DND-41 (cell line): Measurements from ENCODE around the gene UFD1.

ENCODE experiments used
- CTCF ChIP-seq: IDR thresholded peaks from 2 replicates; pipeline ENCODE4 v1.5.1; 2012; ENCODE audit warnings: borderline replicate concordance, low read length, moderate library complexity, mild to moderate bottlenecking; ENCODE audit not compliant: poor library complexity, severe bottlenecking; ENCODE audit errors: extremely low read depth
- EZH2 ChIP-seq: IDR thresholded peaks from 3 replicates; pipeline ENCODE4 v1.6.1; 2012; ENCODE audit warnings: borderline replicate concordance, low read depth, mild to moderate bottlenecking, moderate library complexity, low read length, inconsistent platforms; ENCODE audit not compliant: severe bottlenecking

- TF ChIP-seq CTCF (no peak), EZH2 (no peak)
Measured at GRCh38 chr22:19411690-19412045, 67.3 kb downstream of the UFD1 start.
